HUES48 (cell line): ENCODE data around the gene SLC2A4.

Source experiments
- H3K27ac ChIP-seq: one replicate; pipeline ENCODE4 v1.7.0; 2013; ENCODE audit warnings: low read depth, low read length, inconsistent platforms
- H3K27me3 ChIP-seq: 2 replicates; pipeline ENCODE4 v1.6.1; 2013; ENCODE audit warnings: mild to moderate bottlenecking, low read length; ENCODE audit not compliant: control insufficient read depth, insufficient read depth
- H3K36me3 ChIP-seq: 2 replicates; pipeline ENCODE4 v1.6.1; 2013; ENCODE audit warnings: low read length; ENCODE audit not compliant: control insufficient read depth, insufficient read depth
- H3K4me1 ChIP-seq: 2 replicates; pipeline ENCODE4 v1.6.1; 2013; ENCODE audit warnings: mild to moderate bottlenecking, low read length; ENCODE audit not compliant: control insufficient read depth, insufficient read depth
- H3K4me3 ChIP-seq: 2 replicates; pipeline ENCODE4 v1.5.1; 2013; ENCODE audit warnings: mild to moderate bottlenecking, low read depth, low read length
- H3K9ac ChIP-seq: 2 replicates; pipeline ENCODE4 v1.6.1; 2013; ENCODE audit warnings: mild to moderate bottlenecking, low read depth, low read length, moderate library complexity
- H3K9me3 ChIP-seq: 2 replicates; pipeline ENCODE4 v1.6.1; 2013; ENCODE audit warnings: low read length; ENCODE audit not compliant: control insufficient read depth, insufficient read depth

SLC2A4 gene

DNA sequence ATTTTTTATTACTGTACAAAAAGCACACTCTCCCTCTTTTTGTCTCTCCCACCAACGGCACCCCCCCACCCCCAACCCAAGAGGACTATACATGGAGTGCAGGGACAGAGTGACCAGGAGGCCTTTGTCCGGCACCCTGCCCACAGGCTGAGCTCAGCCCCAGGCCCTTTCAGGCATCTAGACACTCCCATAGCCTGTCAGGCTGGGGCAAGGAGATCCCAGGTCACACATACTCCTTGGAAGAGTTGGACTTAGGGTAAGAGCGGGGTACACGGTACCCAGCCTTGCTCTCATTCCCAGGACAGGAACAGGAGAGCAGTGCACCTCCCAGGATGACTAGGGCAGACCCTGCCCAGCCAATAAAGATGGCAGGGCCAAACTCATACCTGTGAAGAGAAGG, 21.4 kb upstream of the SLC2A4 start:
- peaks cover 42% of the 10 kb centered on the region for H3K36me3 ChIP-seq
- H3K27me3 ChIP-seq, result no peaks in the 10 kb centered on the region
- H3K4me3 ChIP-seq, result peak overlapping the region; percentile 91
- H3K4me1 ChIP-seq, result peaks cover 14% of the 10 kb centered on the region; the same call in 1 of the 2 replicates
- peak overlapping the region; percentile 89 for H3K27ac ChIP-seq
- H3K9ac ChIP-seq, result peak overlapping the region; percentile 99; the same call in 1 of the 2 replicates
- H3K9me3 ChIP-seq, result no peaks in the 10 kb centered on the region

- H3K36me3 ChIP-seq, result peaks cover 38% of the 10 kb centered on the region
- H3K4me1 ChIP-seq, result peaks cover 14% of the 10 kb centered on the region; the same call in 1 of the 2 replicates
- H3K4me3 ChIP-seq, result peak overlapping the region; percentile 91
- H3K9ac ChIP-seq, result peak overlapping the region; percentile 99
- H3K27ac ChIP-seq, result peak overlapping the region; percentile 89
- no peaks in the 10 kb centered on the region for H3K9me3 ChIP-seq
- no peaks in the 10 kb centered on the region for H3K27me3 ChIP-seq
Observed at GRCh38 chr17:7260651-7261378, 20.7 kb upstream of the SLC2A4 start.

DNA sequence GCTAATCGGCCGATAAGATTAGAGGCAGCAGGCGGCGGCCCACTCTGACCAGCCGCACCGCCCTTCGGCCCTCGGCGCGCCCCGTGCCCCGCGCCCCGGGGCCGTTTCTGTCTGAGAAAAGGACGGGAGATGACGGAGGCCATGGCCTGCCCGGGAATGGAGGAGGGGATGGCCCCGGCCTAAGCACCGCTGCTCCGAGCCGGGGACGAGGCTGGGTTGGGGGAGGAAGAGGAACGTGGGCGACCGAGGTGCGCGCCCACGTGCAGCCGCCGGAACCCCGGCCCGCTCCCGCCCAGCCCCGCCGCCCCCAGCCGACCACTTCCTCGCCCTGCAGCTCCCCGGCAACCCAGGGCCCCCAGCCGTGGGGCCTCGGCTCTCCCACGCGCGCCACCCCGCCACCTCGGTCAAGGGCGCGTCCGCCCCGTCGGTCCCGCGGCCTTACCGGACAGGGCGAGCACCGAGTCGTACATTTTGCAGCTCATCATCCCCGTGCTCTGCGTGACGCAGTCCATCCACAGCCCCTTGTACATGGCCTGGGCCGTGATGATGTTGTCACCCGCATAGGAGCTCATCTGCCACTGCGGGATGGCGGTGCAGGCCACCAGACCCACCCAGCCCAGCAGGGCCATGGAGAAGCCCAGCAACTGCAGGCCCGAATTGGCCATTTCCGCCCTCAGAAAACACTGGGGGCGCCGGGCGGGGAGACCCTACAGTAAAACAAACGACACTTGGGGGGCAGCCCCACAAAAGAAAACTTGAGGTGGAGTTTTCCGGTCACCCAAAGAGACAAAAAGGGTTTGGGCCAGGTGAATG, 19.9 kb upstream of the SLC2A4 start:
- peak overlapping the region; percentile 89 for H3K27ac ChIP-seq
- peaks cover 14% of the 10 kb centered on the region; the same call in 1 of the 2 replicates for H3K4me1 ChIP-seq
- peak overlapping the region; percentile 91 for H3K4me3 ChIP-seq
- H3K9ac ChIP-seq, result peak overlapping the region; percentile 99
- H3K27me3 ChIP-seq, result no peaks in the 10 kb centered on the region
- peaks cover 30% of the 10 kb centered on the region for H3K36me3 ChIP-seq
- no peaks in the 10 kb centered on the region for H3K9me3 ChIP-seq

GRCh38 chr17:7262192-7262934, 19.2 kb upstream of the SLC2A4 start, which contains the start of gene CLDN7:
CLDN7 (minus strand) TSS chr17:7262478; CDS start chr17:7262043, 435 bp downstream.
- H3K27ac ChIP-seq, result peak within 1 kb of the TSS; percentile 89
- peaks cover 14% of the 10 kb centered on the region; the same call in 1 of the 2 replicates for H3K4me1 ChIP-seq
- peak within 1 kb of the TSS; percentile 91 for H3K4me3 ChIP-seq
- no peaks in the 10 kb centered on the region for H3K27me3 ChIP-seq
- peak within 1 kb of the TSS; percentile 99 for H3K9ac ChIP-seq
- H3K36me3 ChIP-seq, result peaks cover 22% of the 10 kb centered on the region
- H3K9me3 ChIP-seq, result no peaks in the 10 kb centered on the region

- H3K4me3 ChIP-seq, result peak overlapping the region; percentile 91
- H3K36me3 ChIP-seq, result peaks cover 19% of the 10 kb centered on the region
- H3K9me3 ChIP-seq, result no peaks in the 10 kb centered on the region
- H3K27me3 ChIP-seq, result no peaks in the 10 kb centered on the region
- H3K4me1 ChIP-seq, result peaks cover 14% of the 10 kb centered on the region; the same call in 1 of the 2 replicates
- H3K27ac ChIP-seq, result peak overlapping the region; percentile 89
- H3K9ac ChIP-seq, result peak overlapping the region; percentile 51
Observed at GRCh38 chr17:7262935-7263800, 18.4 kb upstream of the SLC2A4 start.

DNA sequence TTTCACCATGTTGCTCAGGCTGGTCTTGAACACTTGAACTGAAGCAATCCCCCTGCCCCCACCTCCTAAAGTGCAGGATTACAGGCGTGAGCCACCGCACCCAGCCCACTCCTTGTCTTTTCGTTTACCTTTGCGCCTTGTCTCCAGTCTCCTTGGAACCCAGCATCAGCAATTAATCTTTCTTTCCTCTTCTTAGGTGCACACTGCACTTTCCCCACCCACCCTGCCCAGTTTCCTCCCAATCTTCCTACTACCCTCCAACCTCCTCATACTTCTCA, 17.8 kb upstream of the SLC2A4 start:
- H3K4me1 ChIP-seq, result peaks cover 14% of the 10 kb centered on the region; the same call in 1 of the 2 replicates
- H3K9ac ChIP-seq, result peak overlapping the region; percentile 38; the same call in 1 of the 2 replicates

GRCh38 chr17:7266784-7267183, 14.7 kb upstream of the SLC2A4 start:
- H3K27ac ChIP-seq, result no peak overlapping the region
- peaks cover 14% of the 10 kb centered on the region; the same call in 1 of the 2 replicates for H3K4me1 ChIP-seq
- H3K27me3 ChIP-seq, result no peaks in the 10 kb centered on the region
- no peak overlapping the region for H3K4me3 ChIP-seq
- no peaks in the 10 kb centered on the region for H3K9me3 ChIP-seq
- H3K9ac ChIP-seq, result no peak overlapping the region
- no peaks in the 10 kb centered on the region for H3K36me3 ChIP-seq

More for the DNA sequence above, 17.8 kb upstream of the SLC2A4 start:
- peak overlapping the region; percentile 91 for H3K4me3 ChIP-seq
- H3K9me3 ChIP-seq, result no peaks in the 10 kb centered on the region
- peaks cover 13% of the 10 kb centered on the region for H3K36me3 ChIP-seq
- H3K27ac ChIP-seq, result peak overlapping the region; percentile 89
- no peaks in the 10 kb centered on the region for H3K27me3 ChIP-seq

GRCh38 chr17:7279448-7279847, 2.1 kb upstream of the SLC2A4 start:
- H3K27me3 ChIP-seq, result peaks cover 19% of the 10 kb centered on the region
- no peak overlapping the region for H3K9ac ChIP-seq
- 0 out of 2 replicates have a peak, but pooled peaks cover 4% of the 10 kb centered on the region for H3K36me3 ChIP-seq
- no peak overlapping the region for H3K27ac ChIP-seq
- H3K9me3 ChIP-seq, result no peaks in the 10 kb centered on the region
- peaks cover 14% of the 10 kb centered on the region for H3K4me1 ChIP-seq
- H3K4me3 ChIP-seq, result no peak overlapping the region

GRCh38 chr17:7280519-7281073, 922 bp upstream of the SLC2A4 start:
- Histone ChIP-seq H3K9me3 (no peaks in the 10 kb centered on the region), H3K9ac (peak overlapping the region; percentile 41)

More at GRCh38 chr17:7280519-7281073, 922 bp upstream of the SLC2A4 start:
- H3K27me3 ChIP-seq, result peaks cover 19% of the 10 kb centered on the region
- H3K4me3 ChIP-seq, result peak overlapping the region; percentile 84
- peak overlapping the region; percentile 36 for H3K27ac ChIP-seq
- 0 out of 2 replicates have a peak, but pooled peaks cover 8% of the 10 kb centered on the region for H3K36me3 ChIP-seq
- peaks cover 14% of the 10 kb centered on the region for H3K4me1 ChIP-seq
